GM19395 (cell line): ENCODE data around the gene RYR2.

Experiments used
- ATAC-seq: cut with Tn5 transposase; IDR thresholded peaks from one replicate; pipeline ENCODE4 v1.9.1; 2021; ENCODE audit warnings: mild to moderate bottlenecking, moderate library complexity; ENCODE audit not compliant: unreplicated experiment

Gene RYR2

GRCh38 chr1:237186675-237187074 lies 144.7 kb downstream of the RYR2 start:
- ATAC-seq = no peak

GRCh38 chr1:237187842-237188241 lies 145.9 kb downstream of the RYR2 start:
- ATAC-seq = no peak

GRCh38 chr1:237191403-237191802 lies 149.4 kb downstream of the RYR2 start:
- no peak for ATAC-seq

GRCh38 chr1:237197470-237198425 lies 155.8 kb downstream of the RYR2 start:
- ATAC-seq = no peak

- ATAC-seq = no peak
These were observed 157.0 kb downstream of the RYR2 start for GRCh38 chr1:237199026-237199425.

- no peak for ATAC-seq
These were observed 159.2 kb downstream of the RYR2 start for GRCh38 chr1:237201155-237201554.

GRCh38 chr1:237204841-237205240 lies 162.9 kb downstream of the RYR2 start:
- no peak for ATAC-seq

GRCh38 chr1:237205400-237206064 lies 163.5 kb downstream of the RYR2 start:
- ATAC-seq = no peak

- ATAC-seq = no peak
These were observed 164.1 kb downstream of the RYR2 start for GRCh38 chr1:237206065-237206414.

GRCh38 chr1:237211031-237211430 lies 169.0 kb downstream of the RYR2 start:
- no peak for ATAC-seq

- ATAC-seq = no peak
These were observed 169.6 kb downstream of the RYR2 start for GRCh38 chr1:237211540-237211939.

GRCh38 chr1:237219751-237220642 lies 178.0 kb downstream of the RYR2 start:
- no peak for ATAC-seq

GRCh38 chr1:237223419-237223818 lies 181.4 kb downstream of the RYR2 start:
- ATAC-seq = no peak

GRCh38 chr1:237226177-237226944 lies 184.4 kb downstream of the RYR2 start:
- no peak for ATAC-seq

- ATAC-seq = no peak
These were observed 185.5 kb downstream of the RYR2 start for GRCh38 chr1:237227476-237227875.

- ATAC-seq = no peak
These were observed 186.4 kb downstream of the RYR2 start for GRCh38 chr1:237228421-237228820.

- ATAC-seq = no peak
These were observed 187.3 kb downstream of the RYR2 start for GRCh38 chr1:237229333-237229732.

GRCh38 chr1:237232501-237232900 lies 190.5 kb downstream of the RYR2 start:
- no peak for ATAC-seq

- no peak for ATAC-seq
These were observed 193.1 kb downstream of the RYR2 start for GRCh38 chr1:237235091-237235490.

GRCh38 chr1:237237721-237238120 lies 195.7 kb downstream of the RYR2 start:
- no peak for ATAC-seq
